ENCODE measurements around the gene DNAI1. TPM values are rescaled to one million over a fixed set of nuclear protein-coding genes. Genes with fewer than 3 reads are reported as not detected.

The DNAI1 gene
- total RNA-seq, 1 donor = not detected

GRCh38 chr9:34555500-34555899 is 96.9 kb downstream of the DNAI1 start:
- no peak overlapping the region for H3K4me3 ChIP-seq (ENCODE audit: low read depth, low read length)
- TF ChIP-seq, protein P1, sequence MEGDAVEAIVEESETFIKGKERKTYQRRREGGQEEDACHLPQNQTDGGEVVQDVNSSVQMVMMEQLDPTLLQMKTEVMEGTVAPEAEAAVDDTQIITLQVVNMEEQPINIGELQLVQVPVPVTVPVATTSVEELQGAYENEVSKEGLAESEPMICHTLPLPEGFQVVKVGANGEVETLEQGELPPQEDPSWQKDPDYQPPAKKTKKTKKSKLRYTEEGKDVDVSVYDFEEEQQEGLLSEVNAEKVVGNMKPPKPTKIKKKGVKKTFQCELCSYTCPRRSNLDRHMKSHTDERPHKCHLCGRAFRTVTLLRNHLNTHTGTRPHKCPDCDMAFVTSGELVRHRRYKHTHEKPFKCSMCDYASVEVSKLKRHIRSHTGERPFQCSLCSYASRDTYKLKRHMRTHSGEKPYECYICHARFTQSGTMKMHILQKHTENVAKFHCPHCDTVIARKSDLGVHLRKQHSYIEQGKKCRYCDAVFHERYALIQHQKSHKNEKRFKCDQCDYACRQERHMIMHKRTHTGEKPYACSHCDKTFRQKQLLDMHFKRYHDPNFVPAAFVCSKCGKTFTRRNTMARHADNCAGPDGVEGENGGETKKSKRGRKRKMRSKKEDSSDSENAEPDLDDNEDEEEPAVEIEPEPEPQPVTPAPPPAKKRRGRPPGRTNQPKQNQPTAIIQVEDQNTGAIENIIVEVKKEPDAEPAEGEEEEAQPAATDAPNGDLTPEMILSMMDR (IDR thresholded peaks at IDR 0.05; ENCODE audit: insufficient read depth, low read length) = no peak
- DNase-seq (ENCODE audit: low read depth) = no peak

GRCh38 chr9:34555936-34556525 is 97.4 kb downstream of the DNAI1 start:
- no peak for DNase-seq (ENCODE audit: low read depth)
- H3K4me3 ChIP-seq (ENCODE audit: low read depth, low read length) = no peak overlapping the region
- TF ChIP-seq, protein P1 (IDR thresholded peaks at IDR 0.05; ENCODE audit: insufficient read depth, low read length) = no peak

DNA sequence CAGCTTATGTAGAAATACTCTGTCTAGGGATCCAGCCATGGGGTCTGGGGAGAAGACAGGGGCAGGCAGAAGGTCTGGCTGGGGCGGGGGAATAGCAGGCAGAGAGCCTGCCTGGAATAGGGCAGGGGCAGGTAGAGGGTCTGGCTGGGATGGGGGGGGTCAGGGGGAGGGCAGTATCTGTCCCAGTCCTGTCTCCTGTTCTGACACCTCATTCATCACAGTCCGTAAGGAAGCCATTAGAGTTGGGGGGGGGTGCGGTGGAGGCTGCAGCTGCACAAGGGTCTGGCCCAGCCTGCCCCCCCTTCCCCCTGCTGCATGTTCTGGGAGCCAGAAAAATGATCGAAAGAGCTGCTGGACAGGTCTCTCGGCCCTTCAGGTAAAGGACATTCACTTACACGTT is 98.3 kb downstream of the DNAI1 start:
- TF ChIP-seq, protein P1 (IDR thresholded peaks at IDR 0.05; ENCODE audit: insufficient read depth, low read length) = no peak
- DNase-seq (ENCODE audit: low read depth) = no peak
- H3K4me3 ChIP-seq (ENCODE audit: low read depth, low read length) = no peak overlapping the region

- no peak for DNase-seq (ENCODE audit: low read depth)
- H3K4me3 ChIP-seq (ENCODE audit: low read depth, low read length) = no peak overlapping the region
- TF ChIP-seq, protein P1 (IDR thresholded peaks at IDR 0.05; ENCODE audit: insufficient read depth, low read length) = no peak
Observed at GRCh38 chr9:34557426-34558321, 99.1 kb downstream of the DNAI1 start.

GRCh38 chr9:34558364-34558763 is 99.8 kb downstream of the DNAI1 start:
- TF ChIP-seq, protein P1 (IDR thresholded peaks at IDR 0.05; ENCODE audit: insufficient read depth, low read length) = no peak
- DNase-seq (ENCODE audit: low read depth) = no peak

GRCh38 chr9:34558919-34559623 is 100.5 kb downstream of the DNAI1 start:
- DNase-seq (ENCODE audit: low read depth) = no peak
- H3K4me3 ChIP-seq (ENCODE audit: low read depth, low read length) = no peak overlapping the region
- TF ChIP-seq, protein P1 (IDR thresholded peaks at IDR 0.05; ENCODE audit: insufficient read depth, low read length) = no peak

More at GRCh38 chr9:34558364-34558763, 99.8 kb downstream of the DNAI1 start:
- no peak overlapping the region for H3K4me3 ChIP-seq (ENCODE audit: low read depth, low read length)

All from fibroblast of the aortic adventitia (primary cell).